ENCODE measurements around the gene CENPT.

The CENPT gene

GRCh38 chr16:67879462-67879861 lies 32.0 kb upstream of the CENPT start:
- Histone ChIP-seq H3K27ac (replicated peaks) (no peak overlapping the region), H3K4me3 (replicated peaks; ENCODE audit: insufficient read depth, low read length) (no peak overlapping the region), H3K27me3 (ENCODE audit: insufficient read depth, poor library complexity, severe bottlenecking) (no peaks in the 10 kb centered on the region)
- no peak for DNase-seq (ENCODE audit: low read depth in 1 of 2, low spot score in 1 of 2)
- TF ChIP-seq, protein P1, sequence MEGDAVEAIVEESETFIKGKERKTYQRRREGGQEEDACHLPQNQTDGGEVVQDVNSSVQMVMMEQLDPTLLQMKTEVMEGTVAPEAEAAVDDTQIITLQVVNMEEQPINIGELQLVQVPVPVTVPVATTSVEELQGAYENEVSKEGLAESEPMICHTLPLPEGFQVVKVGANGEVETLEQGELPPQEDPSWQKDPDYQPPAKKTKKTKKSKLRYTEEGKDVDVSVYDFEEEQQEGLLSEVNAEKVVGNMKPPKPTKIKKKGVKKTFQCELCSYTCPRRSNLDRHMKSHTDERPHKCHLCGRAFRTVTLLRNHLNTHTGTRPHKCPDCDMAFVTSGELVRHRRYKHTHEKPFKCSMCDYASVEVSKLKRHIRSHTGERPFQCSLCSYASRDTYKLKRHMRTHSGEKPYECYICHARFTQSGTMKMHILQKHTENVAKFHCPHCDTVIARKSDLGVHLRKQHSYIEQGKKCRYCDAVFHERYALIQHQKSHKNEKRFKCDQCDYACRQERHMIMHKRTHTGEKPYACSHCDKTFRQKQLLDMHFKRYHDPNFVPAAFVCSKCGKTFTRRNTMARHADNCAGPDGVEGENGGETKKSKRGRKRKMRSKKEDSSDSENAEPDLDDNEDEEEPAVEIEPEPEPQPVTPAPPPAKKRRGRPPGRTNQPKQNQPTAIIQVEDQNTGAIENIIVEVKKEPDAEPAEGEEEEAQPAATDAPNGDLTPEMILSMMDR (IDR thresholded peaks at IDR 0.05; ENCODE audit: insufficient read depth, low read length), result no peak
- TF ChIP-seq GABPA (IDR thresholded peaks at IDR 0.05; ENCODE audit: low read depth) (no peak), POLR2AphosphoS5 (IDR thresholded peaks at IDR 0.05; ENCODE audit: low read depth) (no peak), SPI1 (IDR thresholded peaks at IDR 0.05; ENCODE audit: borderline replicate concordance, low read depth) (no peak)

DNA sequence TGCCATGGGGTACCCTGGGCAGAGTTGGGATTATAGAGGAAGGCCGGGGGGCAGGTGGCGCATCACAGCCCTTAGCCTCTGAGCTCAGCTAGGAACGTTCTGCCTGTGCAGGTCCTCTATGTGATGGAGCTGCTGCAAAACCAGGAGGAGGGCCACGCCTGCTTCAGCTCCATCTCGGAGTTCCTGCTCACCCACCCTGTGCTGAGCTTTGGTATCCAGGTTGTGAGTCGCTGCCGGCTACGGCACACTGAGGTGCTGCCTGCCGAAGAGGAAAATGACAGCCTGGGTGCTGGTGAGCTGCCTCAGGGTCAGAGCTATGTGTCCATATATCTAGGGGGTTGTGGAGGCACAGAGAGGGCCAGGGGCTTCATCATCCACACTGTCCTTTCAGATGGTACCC lies 31.4 kb upstream of the CENPT start:
- H3K27me3 ChIP-seq (ENCODE audit: insufficient read depth, poor library complexity, severe bottlenecking), result no peaks in the 10 kb centered on the region
- DNase-seq (ENCODE audit: low read depth in 1 of 2, low spot score in 1 of 2), result no peak
- no peak overlapping the region for H3K4me3 ChIP-seq (replicated peaks; ENCODE audit: insufficient read depth, low read length)
- no peak overlapping the region for H3K27ac ChIP-seq (replicated peaks)
- TF ChIP-seq REST (IDR thresholded peaks at IDR 0.05; ENCODE audit: insufficient replicate concordance, low read depth) (no peak), GABPA (IDR thresholded peaks at IDR 0.05; ENCODE audit: low read depth) (no peak), POLR2AphosphoS5 (IDR thresholded peaks at IDR 0.05; ENCODE audit: low read depth) (no peak), SPI1 (IDR thresholded peaks at IDR 0.05; ENCODE audit: borderline replicate concordance, low read depth) (no peak)

GRCh38 chr16:67878232-67878631 lies 30.7 kb upstream of the CENPT start:
- no peak overlapping the region for H3K27ac ChIP-seq (replicated peaks)
- no peak overlapping the region for H3K4me3 ChIP-seq (replicated peaks; ENCODE audit: insufficient read depth, low read length)
- DNase-seq (ENCODE audit: low read depth in 1 of 2, low spot score in 1 of 2), result no peak
- no peak for TF ChIP-seq REST (IDR thresholded peaks at IDR 0.05; ENCODE audit: insufficient replicate concordance, low read depth)
- TF ChIP-seq SPI1 (IDR thresholded peaks at IDR 0.05; ENCODE audit: borderline replicate concordance, low read depth), result no peak
- TF ChIP-seq GABPA (IDR thresholded peaks at IDR 0.05; ENCODE audit: low read depth), result no peak
- TF ChIP-seq, protein P1 (IDR thresholded peaks at IDR 0.05; ENCODE audit: insufficient read depth, low read length), result no peak
- TF ChIP-seq POLR2AphosphoS5 (IDR thresholded peaks at IDR 0.05; ENCODE audit: low read depth), result no peak
- no peaks in the 10 kb centered on the region for H3K27me3 ChIP-seq (ENCODE audit: insufficient read depth, poor library complexity, severe bottlenecking)

DNA sequence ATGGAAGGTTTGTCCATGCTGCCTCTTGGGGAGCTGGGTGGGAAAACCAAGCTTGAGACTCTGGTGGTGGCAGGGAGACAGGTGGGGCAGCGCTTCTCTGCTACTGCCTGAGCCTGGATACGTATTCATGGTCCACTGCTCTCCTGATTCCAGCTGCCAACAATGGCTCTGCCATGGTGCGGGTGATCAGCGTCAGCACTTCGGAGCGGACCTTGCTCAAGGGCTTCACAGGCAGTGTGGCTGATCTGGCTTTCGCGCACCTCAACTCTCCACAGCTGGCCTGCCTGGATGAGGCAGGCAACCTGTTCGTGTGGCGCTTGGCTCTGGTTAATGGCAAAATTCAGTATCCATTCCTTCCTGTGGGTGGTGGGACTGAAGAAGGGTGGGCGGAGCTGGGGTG lies 29.6 kb upstream of the CENPT start:
- H3K27ac ChIP-seq (replicated peaks), result no peak overlapping the region
- TF ChIP-seq POLR2AphosphoS5 (IDR thresholded peaks at IDR 0.05; ENCODE audit: low read depth) (no peak), GABPA (IDR thresholded peaks at IDR 0.05; ENCODE audit: low read depth) (no peak), REST (IDR thresholded peaks at IDR 0.05; ENCODE audit: insufficient replicate concordance, low read depth) (no peak), SPI1 (IDR thresholded peaks at IDR 0.05; ENCODE audit: borderline replicate concordance, low read depth) (no peak)
- TF ChIP-seq, protein P1 (IDR thresholded peaks at IDR 0.05; ENCODE audit: insufficient read depth, low read length), result no peak
- DNase-seq (ENCODE audit: low read depth in 1 of 2, low spot score in 1 of 2), result no peak
- no peak overlapping the region for H3K4me3 ChIP-seq (replicated peaks; ENCODE audit: insufficient read depth, low read length)
- no peaks in the 10 kb centered on the region for H3K27me3 ChIP-seq (ENCODE audit: insufficient read depth, poor library complexity, severe bottlenecking)

Data from HL-60 (cell line).